RCC 7860 (cell line): ENCODE results near the gene OIT3.

Source experiments
- DNase-seq: peaks from one replicate; pipeline ENCODE4 v3.0.0-alpha.2; 2015; ENCODE audit warnings: low spot score
- FAIRE-seq: peaks from 2 replicates; lab custom pipeline; 2012; peaks lifted over from hg19 to GRCh38; lab: Jason Lieb, UNC

OIT3 gene

DNA sequence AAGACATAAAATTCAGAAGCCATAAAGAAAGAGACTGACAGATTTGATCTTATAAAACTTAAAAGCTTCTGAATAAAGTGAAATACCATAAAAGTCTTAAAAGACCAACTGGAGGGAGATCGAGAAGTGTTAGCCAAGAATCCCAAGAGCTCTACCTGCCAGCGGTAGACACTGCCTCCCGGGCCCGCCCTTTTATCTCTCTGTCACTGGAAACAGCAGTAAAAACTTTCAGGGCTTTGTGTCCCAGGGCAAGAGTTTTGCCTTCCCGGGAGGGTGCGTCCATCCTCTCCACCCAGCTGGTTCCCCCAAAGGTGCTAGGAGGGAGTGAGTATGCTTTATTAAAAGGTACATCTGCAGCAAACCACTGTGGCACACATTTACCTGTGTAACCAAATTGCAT, 55.2 kb downstream of the OIT3 start:
- no peak for FAIRE-seq
- DNase-seq: no peak

DNA sequence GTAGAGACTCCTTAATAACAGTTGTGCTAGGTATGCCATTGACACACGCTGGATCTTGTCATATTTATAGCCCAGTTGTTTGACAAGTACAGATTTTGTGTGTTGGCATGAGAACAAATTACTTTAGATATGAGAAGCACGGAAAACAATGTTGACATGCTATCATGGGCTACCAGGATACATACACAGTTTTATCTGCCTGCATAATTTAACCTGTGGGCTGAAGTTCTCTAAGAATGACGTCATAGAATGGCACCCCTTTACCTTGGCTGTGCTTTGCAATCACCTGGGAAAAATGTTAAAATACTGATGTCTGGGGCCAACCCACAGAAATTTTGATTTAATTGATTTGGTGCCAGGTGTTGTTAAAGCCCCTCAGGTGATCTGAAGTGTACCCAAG, 58.2 kb downstream of the OIT3 start:
- DNase-seq: no peak
- no peak for FAIRE-seq

DNA sequence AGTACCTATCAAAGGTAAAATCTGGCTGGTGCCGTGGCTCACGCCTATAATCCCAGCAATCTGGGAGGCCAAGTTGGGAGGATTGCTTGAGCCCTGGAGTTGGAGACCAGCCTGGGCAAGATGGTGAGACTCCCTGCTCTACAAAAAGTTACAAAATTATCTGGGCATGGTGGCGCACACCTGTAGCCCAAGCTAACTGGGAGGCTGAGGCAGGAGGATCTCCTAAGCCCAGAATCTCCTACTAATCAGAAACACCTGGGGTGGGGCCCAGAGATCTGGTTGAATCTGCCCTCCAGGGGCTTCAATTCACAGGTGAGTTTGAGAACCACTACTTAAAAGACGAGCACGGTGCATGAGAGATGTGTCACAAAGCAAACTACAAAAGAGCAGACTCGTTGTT, 58.6 kb downstream of the OIT3 start:
- DNase-seq (no peak), FAIRE-seq (no peak)

DNA sequence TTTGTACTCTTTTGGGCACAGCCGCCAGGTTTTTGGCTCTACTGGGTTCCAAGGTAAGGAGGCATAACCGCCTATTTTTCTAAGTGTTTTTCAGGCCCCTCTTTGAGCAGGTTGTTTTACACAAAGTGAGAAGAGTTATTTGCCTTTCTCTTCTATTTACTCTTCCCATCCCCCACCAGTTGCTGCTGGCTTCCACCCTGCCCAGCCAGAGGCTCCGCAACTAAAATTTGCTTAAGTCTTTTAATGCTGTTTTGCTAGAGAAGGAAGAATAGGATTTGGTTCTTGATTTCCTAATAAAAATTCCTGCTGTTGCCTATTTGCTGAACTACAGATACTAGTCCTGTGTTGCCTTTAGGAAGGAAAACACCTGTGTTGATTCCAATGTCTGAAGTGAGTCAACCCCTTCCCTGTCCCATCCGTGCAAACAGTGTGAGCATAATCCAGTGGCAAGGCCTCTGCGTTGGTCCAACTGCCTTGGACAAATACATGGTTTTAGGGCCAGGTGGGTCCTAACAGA, 59.2 kb downstream of the OIT3 start:
- DNase-seq: no peak
- FAIRE-seq: no peak

DNA sequence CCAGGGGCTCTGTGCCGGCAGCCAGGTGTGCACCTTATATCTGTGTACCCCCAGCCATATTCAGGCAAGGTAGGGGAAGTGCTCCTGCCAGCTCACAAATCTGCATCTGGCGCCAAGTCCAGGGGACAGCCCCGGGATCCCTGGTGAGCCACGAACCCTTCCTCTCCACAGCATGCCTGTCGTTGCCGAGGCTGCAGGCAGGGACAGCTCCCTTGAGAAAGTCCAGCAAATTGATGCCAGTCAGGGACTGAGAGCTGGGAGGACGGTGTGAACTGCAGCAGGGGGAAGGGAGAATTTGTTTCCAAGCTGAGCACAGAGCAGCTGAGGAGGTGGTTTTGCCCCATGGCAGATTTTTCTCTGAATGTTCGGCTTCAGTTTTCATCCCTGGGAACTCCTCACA, 60.1 kb downstream of the OIT3 start:
- no peak for FAIRE-seq
- DNase-seq: no peak

DNA sequence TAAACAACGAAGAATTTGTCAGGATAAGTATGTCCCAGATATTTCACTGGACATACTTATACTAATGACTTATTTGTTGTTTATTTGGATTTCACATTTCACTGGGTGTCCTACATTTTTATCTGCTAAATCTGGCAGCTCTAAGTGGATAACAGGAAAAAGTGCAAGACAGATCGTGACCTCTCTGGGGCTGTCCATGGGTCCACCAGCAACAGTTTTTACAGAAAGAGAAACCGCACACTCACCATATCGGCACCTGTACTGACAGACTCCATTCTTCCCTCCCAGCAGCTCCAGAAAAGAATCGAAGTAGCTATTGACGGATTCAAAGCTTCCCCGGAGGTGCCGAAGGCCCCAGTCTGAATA, 60.7 kb downstream of the OIT3 start:
- FAIRE-seq: no peak
- DNase-seq: no peak

DNA sequence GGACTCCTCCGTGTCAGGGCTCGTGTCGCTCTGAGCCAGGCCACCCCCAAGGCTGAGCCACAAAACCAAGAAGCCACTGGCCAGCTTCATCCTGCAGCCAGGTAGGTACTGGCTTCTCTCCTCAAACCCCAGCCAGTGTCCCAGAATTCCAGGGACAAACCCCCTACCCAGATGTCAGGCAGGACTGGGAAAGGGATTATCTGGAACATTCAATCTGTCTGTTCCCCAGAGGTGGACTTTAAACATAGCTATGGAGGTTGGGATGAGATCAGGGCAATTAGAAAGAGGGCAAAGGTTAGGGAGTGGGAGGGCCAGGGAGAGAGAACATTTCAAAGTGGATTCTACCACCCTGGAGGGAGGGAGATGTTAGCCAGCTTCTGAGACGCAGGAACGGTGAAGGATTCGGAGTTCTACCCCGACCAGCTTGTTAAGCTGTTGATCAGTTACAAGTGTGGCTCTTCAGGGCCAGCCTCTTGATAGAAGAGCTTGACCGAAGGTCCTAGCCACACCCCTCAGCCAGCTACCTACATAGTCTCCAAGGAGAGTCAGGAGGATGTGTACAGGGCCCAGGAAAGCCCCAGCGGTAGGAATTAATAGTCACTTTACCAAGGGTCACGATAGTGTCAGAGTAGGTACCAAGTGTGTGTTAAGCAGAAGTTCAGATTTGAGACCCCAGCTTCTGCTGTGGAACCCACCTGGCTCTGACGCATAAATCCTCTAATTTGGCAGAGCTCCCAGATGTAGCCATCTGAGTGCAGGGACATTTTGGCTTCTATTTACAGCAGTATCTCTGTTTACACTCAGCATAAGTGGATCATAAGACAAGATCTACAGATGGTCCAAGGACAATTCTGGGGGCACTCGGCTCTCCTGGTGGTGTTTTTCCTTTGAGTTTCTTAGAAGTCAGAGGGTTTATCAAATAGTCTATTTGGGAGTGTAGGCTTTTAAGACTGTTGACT, 61.3 kb downstream of the OIT3 start, which contains the start of gene PLA2G12B:
Gene PLA2G12B (minus strand): TSS at position 211 of the 959 bp plus-strand sequence. CDS start 121 bp downstream, at position 90.
- DNase-seq: no peak

DNA sequence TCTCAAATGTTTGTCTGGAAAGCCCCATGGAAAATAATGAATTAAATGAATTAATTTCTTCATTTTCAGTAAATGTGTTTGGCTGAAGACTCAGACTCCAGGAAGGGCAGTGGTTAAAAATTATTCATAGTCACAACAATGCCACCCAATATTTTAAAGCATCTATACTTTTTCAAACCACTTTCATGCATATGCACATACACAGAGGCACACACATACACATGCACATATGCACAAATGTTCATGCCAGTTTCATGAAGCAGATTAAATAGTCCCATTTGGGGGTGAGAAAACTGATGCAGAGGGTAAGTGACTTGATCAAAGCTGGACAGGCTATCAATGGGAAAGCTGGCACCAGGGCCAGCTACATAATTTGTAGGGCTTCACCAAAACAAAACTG, 62.5 kb downstream of the OIT3 start:
- no peak for FAIRE-seq
- DNase-seq: no peak

More for the DNA sequence above, 61.3 kb downstream of the OIT3 start, which contains the start of gene PLA2G12B:
- FAIRE-seq: no peak

DNA sequence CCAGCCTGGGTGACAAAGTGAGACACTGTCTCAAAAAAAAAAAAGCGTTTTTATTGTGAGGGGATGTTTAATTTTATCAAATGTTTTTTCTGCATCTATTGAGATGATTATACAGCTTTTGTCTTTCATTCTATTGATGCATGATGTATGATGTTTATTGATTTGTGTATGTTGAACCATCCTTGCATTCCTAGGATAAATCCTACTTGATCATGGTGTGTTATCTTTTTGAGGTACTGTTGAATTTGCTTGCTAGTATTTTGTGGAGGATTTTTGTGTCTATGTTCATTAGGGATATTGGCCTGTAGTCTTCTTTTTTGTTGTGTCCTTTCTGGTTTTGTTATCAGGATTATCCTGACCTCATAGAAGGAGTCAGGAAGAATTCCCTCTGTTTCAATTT, 83.3 kb downstream of the OIT3 start:
- FAIRE-seq (no peak), DNase-seq (no peak)

DNA sequence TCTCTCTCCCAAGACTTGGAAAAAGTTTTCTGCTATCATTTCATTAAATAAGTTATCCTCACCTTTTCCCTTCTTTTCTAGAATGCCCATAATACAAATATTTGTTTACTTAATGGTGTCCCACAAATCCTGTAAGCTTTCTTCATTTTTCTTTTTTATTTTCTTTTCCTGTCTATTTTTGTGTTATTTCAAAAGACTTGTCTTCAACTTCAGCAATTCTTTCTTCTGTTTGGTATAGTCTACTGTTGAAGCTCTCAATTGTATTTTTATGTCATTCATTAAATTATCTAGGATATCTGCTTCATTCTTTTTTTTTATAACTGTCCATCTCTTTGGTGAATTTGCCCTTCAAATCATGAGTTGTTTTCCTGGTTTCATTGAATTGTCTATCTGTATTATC, 86.2 kb downstream of the OIT3 start:
- FAIRE-seq: no peak
- DNase-seq: no peak

DNA sequence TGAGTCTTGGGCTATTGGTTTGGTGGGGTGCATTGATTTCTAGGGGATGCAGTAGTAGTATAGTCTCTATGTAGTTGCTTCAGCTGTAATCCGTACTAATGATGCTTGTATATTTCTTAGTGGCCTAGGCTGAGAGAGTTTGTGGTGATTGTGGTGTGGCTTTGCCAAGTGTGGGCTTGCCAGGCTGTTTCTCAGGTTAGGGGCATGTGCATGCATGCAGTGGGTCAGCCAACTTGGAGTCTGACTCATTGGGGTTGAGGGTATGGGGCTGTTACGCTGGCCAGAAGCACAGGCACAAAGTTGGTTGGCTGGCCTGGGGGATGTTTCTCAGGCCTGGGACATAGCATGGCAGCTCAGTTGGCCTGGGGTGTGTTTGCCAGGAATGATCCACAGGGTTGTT, 86.8 kb downstream of the OIT3 start:
- no peak for FAIRE-seq

DNA sequence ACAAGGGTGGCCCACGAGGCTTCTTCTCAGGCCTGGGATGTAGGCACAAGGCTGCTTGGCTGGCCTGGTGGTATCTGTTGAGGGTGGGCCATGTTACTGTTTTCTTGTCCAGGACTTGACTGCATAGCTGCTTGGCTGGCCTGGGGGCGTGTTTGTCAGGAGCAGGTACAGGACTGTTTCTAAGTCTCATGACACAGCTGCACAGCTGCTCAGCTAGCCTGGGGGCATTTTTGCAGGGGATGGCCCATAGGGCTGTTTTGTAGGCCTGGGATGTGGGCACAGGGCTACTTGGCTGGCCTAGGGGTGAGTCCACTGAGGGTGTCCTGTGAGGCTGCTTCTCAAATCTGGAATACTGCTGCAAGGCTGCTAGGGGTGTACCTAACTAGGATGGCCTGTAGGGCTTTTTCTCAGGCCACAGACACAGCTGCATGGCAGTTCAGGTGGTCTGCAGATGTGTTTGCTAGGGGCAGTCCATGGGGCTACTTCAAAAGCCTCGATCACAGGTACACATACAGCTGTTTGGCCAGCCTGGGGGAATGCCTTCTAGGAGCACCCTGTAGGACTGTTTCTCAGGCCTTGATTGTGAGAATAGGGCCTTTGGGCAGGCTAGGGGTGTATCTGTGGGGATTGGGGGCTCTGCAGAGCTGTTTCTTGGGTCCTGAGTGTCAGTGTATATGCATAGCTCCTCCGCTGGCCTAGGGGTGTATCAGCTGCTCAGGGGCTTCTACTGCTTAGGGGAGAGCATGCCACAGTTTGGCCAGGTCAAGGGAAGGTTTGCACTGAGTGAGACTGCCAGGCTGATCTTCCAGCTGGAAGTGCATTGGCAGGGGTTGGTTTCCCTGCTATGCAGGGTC, 87.7 kb downstream of the OIT3 start:
- FAIRE-seq: no peak
- no peak for DNase-seq

More for the DNA sequence above, 86.8 kb downstream of the OIT3 start:
- DNase-seq: no peak

DNA sequence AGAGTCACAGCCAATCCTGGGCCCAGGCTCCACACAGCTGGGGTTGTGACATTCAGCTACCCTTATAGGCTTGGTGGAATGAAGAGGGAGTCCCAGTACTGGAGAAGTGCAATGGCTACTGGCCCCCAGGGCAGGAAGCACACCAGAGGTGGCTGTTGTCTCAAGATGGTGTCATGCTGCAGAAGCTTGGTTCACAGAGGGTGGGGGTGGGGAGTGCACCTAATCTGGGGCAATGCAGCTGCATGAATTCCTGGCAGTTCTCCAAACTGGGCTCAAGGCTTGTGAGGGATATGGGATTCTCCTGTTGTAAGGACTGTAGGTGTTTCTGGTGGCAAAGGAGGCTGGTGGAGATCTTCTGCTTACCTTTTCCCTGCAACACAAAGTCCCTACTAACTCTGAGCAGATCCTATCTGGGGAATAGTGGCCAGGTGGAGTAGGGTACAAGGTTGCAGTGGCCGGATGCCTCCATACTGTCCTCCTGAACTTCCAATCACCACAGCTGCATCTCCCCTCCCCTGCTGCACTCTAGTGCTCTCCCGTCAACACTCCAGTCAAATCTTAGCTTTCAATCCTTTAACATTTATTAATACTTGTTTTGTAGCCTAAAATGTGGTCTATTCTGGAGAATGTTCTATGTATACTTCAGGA, 88.5 kb downstream of the OIT3 start:
- no peak for FAIRE-seq

More for the DNA sequence above, 88.5 kb downstream of the OIT3 start:
- no peak for DNase-seq
